H1 (cell line): ENCODE measurements around the gene ZNF620. TPM values are rescaled to one million over a fixed set of nuclear protein-coding genes. Genes with fewer than 3 reads are reported as not detected.
A peak's percentile ranks its signal among the peaks of the same experiment; 100 is the strongest.

Source experiments
- CTCF ChIA-PET: fragments of 300-600 bp; sonication (Branson Sonifier 250); formaldehyde crosslinking; loops from one replicate; lab custom pipeline; 2021; ENCODE audit not compliant: partially characterized antibody; lab: Charles Lee
- POLR2A ChIA-PET: fragments of 300-600 bp; sonication (Branson Sonifier 250); formaldehyde crosslinking; loops from one replicate; lab custom pipeline; 2021; ENCODE audit warnings: inconsistent platforms; ENCODE audit not compliant: partially characterized antibody; lab: Charles Lee
- DNase-seq, 2 experiments: peaks; one replicate each; pipeline versions ENCODE4 v3.0.0 to v3.0.0-alpha.2; 2010 to 2022; ENCODE audit warnings: low spot score in 2 of 2, low read depth in 1 of 2, mixed read lengths in 1 of 2
- FAIRE-seq: peaks from 2 replicates; lab custom pipeline; 2011; peaks lifted over from hg19 to GRCh38; lab: Jason Lieb, UNC
- H2AFZ ChIP-seq: 2 replicates; pipeline ENCODE4 v1.8.1; 2012; ENCODE audit warnings: low read length, inconsistent platforms
- H2AK5ac ChIP-seq: 2 replicates; pipeline ENCODE4 v1.6.1; 2013; ENCODE audit warnings: low read depth, low read length
- H2BK120ac ChIP-seq: replicated peaks from 2 replicates; pipeline ENCODE3; 2013; ENCODE audit warnings: low read depth, low read length, inconsistent platforms
- H2BK12ac ChIP-seq: 2 replicates; pipeline ENCODE4 v1.6.1; 2013; ENCODE audit warnings: low read depth, low read length
- H2BK15ac ChIP-seq: 2 replicates; pipeline ENCODE4 v1.6.1; 2013; ENCODE audit warnings: low read length
- H2BK20ac ChIP-seq: 2 replicates; pipeline ENCODE4 v1.6.1; 2013; ENCODE audit warnings: low read length
- H2BK5ac ChIP-seq: 2 replicates; pipeline ENCODE4 v1.6.1; 2013; ENCODE audit warnings: low read depth, low read length
- H3K14ac ChIP-seq: 2 replicates; pipeline ENCODE4 v1.6.1; 2013; ENCODE audit warnings: inconsistent platforms; ENCODE audit not compliant: insufficient read length
- H3K18ac ChIP-seq: 2 replicates; pipeline ENCODE4 v1.6.1; 2013; ENCODE audit warnings: low read length; ENCODE audit errors: extremely low read depth
- H3K23ac ChIP-seq: 2 replicates; pipeline ENCODE4 v1.6.1; 2013; ENCODE audit warnings: inconsistent platforms; ENCODE audit not compliant: insufficient read length
- H3K23me2 ChIP-seq: 2 replicates; pipeline ENCODE4 v1.6.1; 2013; ENCODE audit warnings: low read depth, low read length
- H3K27ac ChIP-seq: 2 replicates; pipeline ENCODE4 v1.6.1; 2011; ENCODE audit warnings: low read depth, low read length, inconsistent platforms
- H3K27me3 ChIP-seq, 4 experiments: replicated peaks in 1 of 4; 1 replicate in 1 of 4; 2 replicates in 3 of 4; pipeline versions ENCODE4 v1.6.1 to v1.8.1; 2011 to 2013; ENCODE audit warnings: low read length in 3 of 4, mild to moderate bottlenecking in 3 of 4, inconsistent platforms in 2 of 4, mixed read lengths in 2 of 4, moderate library complexity in 1 of 4; ENCODE audit not compliant: control insufficient read depth in 3 of 4, insufficient read depth in 3 of 4; ENCODE audit errors: extremely low read depth in 1 of 4
- H3K36me3 ChIP-seq, 4 experiments: 2 replicates each; pipeline versions ENCODE4 v1.6.1 to v1.8.1; 2011 to 2013; ENCODE audit warnings: mild to moderate bottlenecking in 4 of 4, low read length in 3 of 4, moderate library complexity in 2 of 4, control low read depth in 1 of 4, inconsistent platforms in 1 of 4; ENCODE audit not compliant: insufficient read depth in 4 of 4, control insufficient read depth in 2 of 4
- H3K4ac ChIP-seq: replicated peaks from 2 replicates; pipeline ENCODE3; 2013; ENCODE audit warnings: low read length, low read depth, mixed read lengths, inconsistent platforms; ENCODE audit not compliant: insufficient read length
- H3K4me1 ChIP-seq, 4 experiments: replicated peaks in 1 of 4; 1 replicate in 1 of 4; 2 replicates in 3 of 4; pipeline versions ENCODE4 v1.6.1 to v1.8.1; 2011 to 2013; ENCODE audit warnings: low read length in 3 of 4, inconsistent platforms in 2 of 4, mixed read lengths in 1 of 4; ENCODE audit not compliant: insufficient read depth in 4 of 4, control insufficient read depth in 3 of 4
- H3K4me2 ChIP-seq, 2 experiments: 2 replicates each; pipeline versions ENCODE4 v1.6.1 to v1.8.1; 2011 to 2013; ENCODE audit warnings: low read depth in 2 of 2, low read length in 2 of 2, control low read depth in 1 of 2, inconsistent platforms in 1 of 2, mild to moderate bottlenecking in 1 of 2; ENCODE audit not compliant: insufficient read depth in 1 of 2
- H3K4me3 ChIP-seq, 4 experiments: fragments of 200-600, 300-600 bp in 1 of 4; sonication (generic), shearing (Covaris generic), sonication (Bioruptor Twin) in 1 of 4; 2 replicates each; pipeline versions ENCODE4 v1.5.1 to v1.8.1; 2011 to 2016; ENCODE audit warnings: low read length in 4 of 4, low read depth in 3 of 4, control low read depth in 2 of 4, inconsistent platforms in 2 of 4, mild to moderate bottlenecking in 2 of 4, mixed read lengths in 1 of 4, moderate library complexity in 1 of 4; ENCODE audit not compliant: insufficient read depth in 2 of 4; ENCODE audit errors: extremely low read depth in 1 of 4
- H3K56ac ChIP-seq: replicated peaks from 2 replicates; pipeline ENCODE3; 2013; ENCODE audit warnings: low read depth, mild to moderate bottlenecking, mixed read lengths, low read length, inconsistent platforms; ENCODE audit not compliant: insufficient read length
- H3K79me1 ChIP-seq: 2 replicates; pipeline ENCODE4 v1.6.1; 2013; ENCODE audit warnings: low read depth, low read length, control low read depth
- H3K79me2 ChIP-seq, 2 experiments: 2 replicates each; pipeline versions ENCODE4 v1.6.1 to v1.8.1; 2012 to 2013; ENCODE audit warnings: low read length in 2 of 2, mild to moderate bottlenecking in 2 of 2, inconsistent platforms in 1 of 2; ENCODE audit not compliant: insufficient read depth in 2 of 2, control insufficient read depth in 1 of 2
- H3K9ac ChIP-seq, 4 experiments: replicated peaks in 1 of 4; 1 replicate in 1 of 4; 2 replicates in 3 of 4; pipeline versions ENCODE4 v1.6.1 to v1.8.1; 2011 to 2013; ENCODE audit warnings: low read depth in 3 of 4, low read length in 3 of 4, control low read depth in 2 of 4, mild to moderate bottlenecking in 2 of 4, moderate library complexity in 2 of 4, inconsistent platforms in 1 of 4; ENCODE audit errors: extremely low read depth in 1 of 4
- H3K9me3 ChIP-seq, 2 experiments: 2 replicates each; pipeline versions ENCODE4 v1.6.1 to v1.8.1; 2012 to 2013; ENCODE audit warnings: mild to moderate bottlenecking in 2 of 2, moderate library complexity in 2 of 2, control low read depth in 1 of 2, inconsistent platforms in 1 of 2, low read depth in 1 of 2, low read length in 1 of 2, mixed read lengths in 1 of 2; ENCODE audit not compliant: insufficient read depth in 2 of 2
- H4K20me1 ChIP-seq, 2 experiments: replicated peaks in 1 of 2; 2 replicates each; pipeline versions ENCODE3 to v1.8.1; 2011 to 2013; ENCODE audit warnings: inconsistent platforms in 2 of 2, low read length in 2 of 2, mild to moderate bottlenecking in 1 of 2; ENCODE audit not compliant: insufficient read depth in 2 of 2, control insufficient read depth in 1 of 2
- H4K5ac ChIP-seq: 2 replicates; pipeline ENCODE4 v1.6.1; 2013; ENCODE audit warnings: low read length, low read depth, mixed read lengths, inconsistent platforms; ENCODE audit not compliant: insufficient read length
- H4K8ac ChIP-seq: 2 replicates; pipeline ENCODE4 v1.8.0; 2013; ENCODE audit warnings: mild to moderate bottlenecking, moderate library complexity, low read length, inconsistent platforms; ENCODE audit not compliant: insufficient read depth; ENCODE audit errors: extremely low read depth
- H4K91ac ChIP-seq: replicated peaks from 2 replicates; pipeline ENCODE3; 2013; ENCODE audit warnings: low read length, mixed read lengths, inconsistent platforms; ENCODE audit not compliant: insufficient read length
- TBP ChIP-seq: IDR thresholded peaks from 2 replicates; pipeline ENCODE4 v1.6.1; 2011; ENCODE audit warnings: low read depth, low read length, improper control_type of control experiment
- ZNF274 ChIP-seq: IDR thresholded peaks from 2 replicates; pipeline ENCODE4 v1.7.0; 2012; ENCODE audit warnings: low read length, borderline replicate concordance; ENCODE audit errors: extremely low read depth
- WGBS, 2 experiments: shearing (Covaris generic) in 1 of 2; methylation state at CpG; one replicate each; pipeline versions ENCODE4 v1.1.6 to v1.1.7; 2013 to 2015; ENCODE audit warnings: low lambda C conversion rate in 2 of 2, mixed read lengths in 2 of 2, inconsistent platforms in 1 of 2, low coverage in 1 of 2, missing lambda C conversion rate in 1 of 2; ENCODE audit not compliant: insufficient replicate concordance in 2 of 2, insufficient coverage in 1 of 2, insufficient read length in 1 of 2; ENCODE audit errors: extremely low coverage in 1 of 2, missing lambda C conversion rate in 1 of 2; 5-methylcytosine and 5-hydroxymethylcytosine counted together
- polyA plus RNA-seq, 7 experiments: library from polyadenylated mRNA; depleted of rRNA in 3 of 7; stranded (reverse) in 5 of 7; unstranded in 2 of 7; fragments of >200 nt in 5 of 7; fragments of 200-250 nt in 2 of 7; gene quantifications; 1 replicate in 5 of 7; 2 replicates in 1 of 7; 4 replicates in 1 of 7; pipeline versions ENCODE4 v1.2.1 to v1.2.3, GENCODE V29; 2011 to 2013; ENCODE audit warnings: missing spikeins in 2 of 7, mixed read lengths in 2 of 7
- total RNA-seq: library from RNA; stranded (reverse); fragmentation: NEBNext Ultra II Directional; extraction: Animal tissue kit (Norgen Biotek cat#: 25700); gene quantifications from 2 replicates; pipeline ENCODE4 v1.2.1, GENCODE V29; 2021

ZNF620 gene
- total and polyA plus RNA-seq, 2 of the 8 experiments (the other 6 are each of a cell fraction or from before 2014, with no cell fraction given) = 5.1 to 20.2 TPM

- H3K36me3 ChIP-seq = peaks cover 11 to 63% (median 35%) of the 10 kb centered on the region in 4 experiments
- no peak overlapping the region for H2BK15ac ChIP-seq
- no peak overlapping the region for H3K18ac ChIP-seq
- H3K23me2 ChIP-seq = no peaks in the 10 kb centered on the region
- H4K8ac ChIP-seq = no peak overlapping the region
- DNase-seq = no peak
- CTCF ChIA-PET = interaction anchor here (1.9 kb wide), 1 partner anchor 52 kb away, joined by 5 read pairs; no protein-coding TSS in a partner anchor
- H3K79me2 ChIP-seq = peaks cover 0 to 6% of the 10 kb centered on the region in 2 experiments; a peak in 2 of 4 replicates
- no peaks in the 10 kb centered on the region for H3K27me3 ChIP-seq
- POLR2A ChIA-PET = interaction anchor here (5.6 kb wide), 1 partner anchor 7 kb away, joined by 37 read pairs; the partner anchor contains the start of gene ZNF621
- no peak overlapping the region for H3K4me3 ChIP-seq
- no peak overlapping the region for H3K23ac ChIP-seq
- no peak overlapping the region for H4K5ac ChIP-seq
- peaks cover 2% of the 10 kb centered on the region; the same call in 1 of the 2 replicates for H3K79me1 ChIP-seq
- H2BK5ac ChIP-seq = no peak overlapping the region
- H2AFZ ChIP-seq = no peak overlapping the region
- no peaks in the 10 kb centered on the region for H3K4me1 ChIP-seq
- H3K9me3 ChIP-seq = peaks cover 5 to 12% of the 10 kb centered on the region in 2 experiments; a peak in 2 of 4 replicates
- no peak overlapping the region for H2BK20ac ChIP-seq
- H3K4ac ChIP-seq = no peak overlapping the region
- no peak for FAIRE-seq
- H3K4me2 ChIP-seq = no peak overlapping the region
- H2BK120ac ChIP-seq = no peak overlapping the region
- no peak overlapping the region for H4K91ac ChIP-seq
- no peak overlapping the region for H3K56ac ChIP-seq
- no peak overlapping the region for H3K14ac ChIP-seq
- no peak overlapping the region for H2BK12ac ChIP-seq
- TF ChIP-seq TBP = no peak
- TF ChIP-seq ZNF274 = peak; percentile 35; the same call in 1 of the 2 replicates
- peaks cover 0 to 2% of the 10 kb centered on the region in 2 experiments for H4K20me1 ChIP-seq
- H2AK5ac ChIP-seq = no peak overlapping the region
- H3K27ac ChIP-seq = no peak overlapping the region
- H3K9ac ChIP-seq = no peak overlapping the region
- 92% methylated on average over 5 of the region's 5 CpGs; no CpG with 5 or more reads in 1 of the 2 experiments for WGBS, 2 experiments
These were observed 26.4 kb downstream of the ZNF620 start for GRCh38 chr3:40532252-40532651.
